ENCODE measurements around the gene AFTPH.

AFTPH gene

GRCh38 chr2:64523666-64524603 lies at the start of gene AFTPH:
AFTPH (plus strand) TSS chr2:64524328; CDS start chr2:64551475, 27,147 bp downstream.
- peak; percentile 99 for DNase-seq (ENCODE audit: low spot score)

GRCh38 chr2:64474636-64475035 lies 49.5 kb upstream of the AFTPH start:
- DNase-seq (ENCODE audit: low spot score): no peak

- DNase-seq (ENCODE audit: low spot score): no peak
These were observed 47.1 kb upstream of the AFTPH start for GRCh38 chr2:64477037-64477436.

- DNase-seq (ENCODE audit: low spot score): no peak
These were observed 46.1 kb upstream of the AFTPH start for GRCh38 chr2:64477979-64478378.

- DNase-seq (ENCODE audit: low spot score): no peak
These were observed 45.5 kb upstream of the AFTPH start for GRCh38 chr2:64478502-64479230.

- DNase-seq (ENCODE audit: low spot score): no peak
These were observed 44.6 kb upstream of the AFTPH start for GRCh38 chr2:64479259-64480117.

- no peak for DNase-seq (ENCODE audit: low spot score)
These were observed 42.5 kb upstream of the AFTPH start for GRCh38 chr2:64481665-64482064.

GRCh38 chr2:64482243-64482642 lies 41.9 kb upstream of the AFTPH start:
- DNase-seq (ENCODE audit: low spot score): no peak

- no peak for DNase-seq (ENCODE audit: low spot score)
These were observed 41.2 kb upstream of the AFTPH start for GRCh38 chr2:64482765-64483504.

GRCh38 chr2:64485331-64485730 lies 38.8 kb upstream of the AFTPH start:
- DNase-seq (ENCODE audit: low spot score): no peak

GRCh38 chr2:64485961-64486360 lies 38.2 kb upstream of the AFTPH start:
- no peak for DNase-seq (ENCODE audit: low spot score)

- DNase-seq (ENCODE audit: low spot score): no peak
These were observed 36.7 kb upstream of the AFTPH start for GRCh38 chr2:64487256-64488049.

- DNase-seq (ENCODE audit: low spot score): peak; percentile 78
These were observed 35.8 kb upstream of the AFTPH start for GRCh38 chr2:64488050-64488974.

- no peak for DNase-seq (ENCODE audit: low spot score)
These were observed 34.9 kb upstream of the AFTPH start for GRCh38 chr2:64489081-64489751.

- DNase-seq (ENCODE audit: low spot score): no peak
These were observed 32.7 kb upstream of the AFTPH start for GRCh38 chr2:64491426-64491825.

- no peak for DNase-seq (ENCODE audit: low spot score)
These were observed 31.9 kb upstream of the AFTPH start for GRCh38 chr2:64492272-64492671.

- DNase-seq (ENCODE audit: low spot score): no peak
These were observed 31.3 kb upstream of the AFTPH start for GRCh38 chr2:64492821-64493220.

GRCh38 chr2:64493788-64494187 lies 30.3 kb upstream of the AFTPH start:
- no peak for DNase-seq (ENCODE audit: low spot score)

GRCh38 chr2:64498438-64498837 lies 25.7 kb upstream of the AFTPH start:
- DNase-seq (ENCODE audit: low spot score): no peak

Data from activated CD4-positive, alpha-beta T cell treated with anti-CD3 and anti-CD28 coated beads, Interleukin-2, Interleukin-4, amounts not matched to agents 100 ng/mL and 50 ng/mL, durations not matched to agents 16 hours and 8 hours (primary cell).